Suprapubic skin (tissue), 4 donors: ENCODE results near the gene SPATA32. TPM values are rescaled to one million over a fixed set of nuclear protein-coding genes. Genes with fewer than 3 reads are reported as not detected.

Experiments used
- DNase-seq, 2 donors: peaks; one replicate each; pipeline ENCODE4 v3.0.0-alpha.2; 2019; ENCODE audit warnings: low spot score in 2 of 2
- H3K27ac ChIP-seq: fragments of 200-600 bp; sonication (generic); one replicate; pipeline ENCODE4 v1.5.1; 2019
- H3K27me3 ChIP-seq: fragments of 200-600 bp; sonication (generic); one replicate; pipeline ENCODE4 v1.5.1; 2019
- H3K36me3 ChIP-seq: fragments of 200-600 bp; sonication (generic); one replicate; pipeline ENCODE4 v1.5.1; 2019
- H3K4me1 ChIP-seq: fragments of 200-600 bp; sonication (generic); one replicate; pipeline ENCODE4 v1.5.1; 2019
- H3K4me3 ChIP-seq: fragments of 200-600 bp; sonication (generic); one replicate; pipeline ENCODE4 v1.5.1; 2019; ENCODE audit warnings: mild to moderate bottlenecking
- H3K9me3 ChIP-seq: fragments of 200-600 bp; sonication (generic); one replicate; pipeline ENCODE4 v1.5.1; 2019
- EP300 ChIP-seq: sonication (generic); formaldehyde crosslinking; IDR thresholded peaks from one replicate; pipeline ENCODE4 v1.6.1; 2017; ENCODE audit warnings: antibody characterized with exemption
- POLR2A ChIP-seq, 2 donors: fragments of 450-650 bp; IDR thresholded peaks; one replicate each; pipeline ENCODE4 v1.6.1; 2017; ENCODE audit warnings: antibody characterized with exemption in 2 of 2, mild to moderate bottlenecking in 2 of 2, moderate library complexity in 2 of 2
- POLR2AphosphoS5 ChIP-seq, 3 donors: sonication (generic); formaldehyde crosslinking; IDR thresholded peaks; one replicate each; pipeline ENCODE4 v1.6.1; 2017; ENCODE audit warnings: antibody characterized with exemption in 3 of 3
- WGBS: methylation state at CpG from one replicate; pipeline ENCODE4 v1.1.5; 2018; 5-methylcytosine and 5-hydroxymethylcytosine counted together
- total RNA-seq, 4 donors: library from RNA; depleted of rRNA; stranded (reverse); fragments of >200 nt; gene quantifications; one replicate each; pipeline ENCODE4 v1.1.0, GENCODE V29; 2016
- TF ChIP-seq, protein P1 (sequence below), 2 donors: fragments of 200-600 bp in 1 of 2; fragments of 450-650 bp in 1 of 2; sonication (generic) in 1 of 2; IDR thresholded peaks; one replicate each; pipeline ENCODE4 v1.5.1; 2016 to 2019; ENCODE audit warnings: antibody characterized with exemption in 2 of 2, mild to moderate bottlenecking in 1 of 2, moderate library complexity in 1 of 2

SPATA32 gene
- total RNA-seq, 4 donors from 2014 or later: not detected

DNA sequence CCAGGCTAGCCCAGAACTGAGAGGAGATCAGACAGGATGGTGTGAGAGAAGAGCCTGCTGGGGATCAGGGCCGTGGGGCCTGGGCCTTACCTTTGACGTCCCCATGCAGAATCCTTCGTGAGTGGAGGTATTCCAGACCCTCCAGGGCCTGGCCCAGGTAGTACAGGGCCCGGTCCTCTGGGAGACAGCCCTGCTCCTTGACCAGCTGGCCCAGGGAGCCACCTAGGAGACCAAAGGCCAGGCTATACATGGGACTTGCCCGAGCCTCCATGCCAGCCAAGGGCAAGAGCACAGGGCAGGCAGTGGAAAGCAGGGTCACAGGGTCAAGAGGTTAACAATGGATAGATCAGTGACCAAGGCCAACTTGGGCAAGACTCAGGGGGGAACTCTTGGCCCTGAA, 12.1 kb upstream of the SPATA32 start:
- TF ChIP-seq, protein P1, sequence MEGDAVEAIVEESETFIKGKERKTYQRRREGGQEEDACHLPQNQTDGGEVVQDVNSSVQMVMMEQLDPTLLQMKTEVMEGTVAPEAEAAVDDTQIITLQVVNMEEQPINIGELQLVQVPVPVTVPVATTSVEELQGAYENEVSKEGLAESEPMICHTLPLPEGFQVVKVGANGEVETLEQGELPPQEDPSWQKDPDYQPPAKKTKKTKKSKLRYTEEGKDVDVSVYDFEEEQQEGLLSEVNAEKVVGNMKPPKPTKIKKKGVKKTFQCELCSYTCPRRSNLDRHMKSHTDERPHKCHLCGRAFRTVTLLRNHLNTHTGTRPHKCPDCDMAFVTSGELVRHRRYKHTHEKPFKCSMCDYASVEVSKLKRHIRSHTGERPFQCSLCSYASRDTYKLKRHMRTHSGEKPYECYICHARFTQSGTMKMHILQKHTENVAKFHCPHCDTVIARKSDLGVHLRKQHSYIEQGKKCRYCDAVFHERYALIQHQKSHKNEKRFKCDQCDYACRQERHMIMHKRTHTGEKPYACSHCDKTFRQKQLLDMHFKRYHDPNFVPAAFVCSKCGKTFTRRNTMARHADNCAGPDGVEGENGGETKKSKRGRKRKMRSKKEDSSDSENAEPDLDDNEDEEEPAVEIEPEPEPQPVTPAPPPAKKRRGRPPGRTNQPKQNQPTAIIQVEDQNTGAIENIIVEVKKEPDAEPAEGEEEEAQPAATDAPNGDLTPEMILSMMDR (IDR thresholded peaks at IDR 0.05): no peak
- TF ChIP-seq EP300 (no peak), POLR2AphosphoS5 (IDR thresholded peaks at IDR 0.05) (no peak), POLR2A (IDR thresholded peaks at IDR 0.05) (no peak)
- Histone ChIP-seq H3K36me3 (peaks cover 54% of the 10 kb centered on the region), H3K9me3 (no peaks in the 10 kb centered on the region), H3K4me3 (no peak overlapping the region), H3K4me1 (peaks cover 26% of the 10 kb centered on the region), H3K27ac (no peak overlapping the region), H3K27me3 (no peaks in the 10 kb centered on the region)
- WGBS: no CpG with 5 or more reads among the region's 5 CpGs
- DNase-seq: peak in 1 of 2 donors; percentile 54

DNA sequence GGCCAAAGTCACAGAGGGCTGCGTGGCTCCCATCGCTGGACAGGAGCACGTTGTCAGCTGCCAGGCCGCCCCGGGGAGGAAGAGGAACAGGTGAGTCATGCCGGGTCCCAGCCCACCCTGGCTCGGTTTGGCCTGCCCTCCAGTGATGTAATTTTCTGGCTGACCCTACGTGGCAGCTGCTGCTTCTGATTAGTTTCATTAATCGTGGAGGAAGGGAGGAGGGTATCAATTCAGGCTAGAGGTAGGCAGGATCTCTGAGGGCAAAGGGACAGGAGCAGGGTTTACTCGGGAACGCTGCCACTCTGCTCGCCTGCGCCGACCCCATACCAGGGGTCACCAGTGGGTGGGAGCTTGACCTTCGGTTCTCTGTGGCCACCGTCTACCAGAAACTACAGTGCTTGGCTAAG, 11.7 kb upstream of the SPATA32 start:
- Histone ChIP-seq H3K27ac (no peak overlapping the region), H3K36me3 (peaks cover 59% of the 10 kb centered on the region), H3K4me3 (no peak overlapping the region), H3K4me1 (peaks cover 21% of the 10 kb centered on the region), H3K9me3 (no peaks in the 10 kb centered on the region), H3K27me3 (no peaks in the 10 kb centered on the region)
- 65% methylated on average over 9 of the region's 16 CpGs for WGBS
- TF ChIP-seq, protein P1 (IDR thresholded peaks at IDR 0.05): no peak
- TF ChIP-seq POLR2AphosphoS5 (IDR thresholded peaks at IDR 0.05): no peak
- TF ChIP-seq POLR2A (IDR thresholded peaks at IDR 0.05): no peak
- no peak for TF ChIP-seq EP300
- peak in 1 of 2 donors; percentile 74 for DNase-seq

DNA sequence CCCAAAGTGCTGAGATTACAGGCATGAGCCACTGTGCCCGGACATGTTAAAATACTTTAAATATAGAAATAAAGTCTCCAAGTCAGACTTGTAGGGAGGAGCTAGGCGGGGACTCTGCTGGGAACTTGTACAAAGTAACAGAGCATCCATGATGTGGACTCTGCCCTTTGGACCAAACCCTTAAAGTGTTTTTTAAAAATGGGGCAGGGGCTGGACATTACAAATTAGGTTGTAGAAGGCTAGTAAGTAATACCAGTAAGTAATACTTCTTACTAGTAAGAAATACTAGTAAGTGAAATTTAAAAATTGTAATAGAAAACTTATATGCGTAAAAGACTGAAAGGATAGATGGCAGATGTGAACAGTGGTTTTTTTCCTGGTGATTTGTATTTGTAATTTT, 9.7 kb upstream of the SPATA32 start:
- H3K27ac ChIP-seq: no peak overlapping the region
- H3K9me3 ChIP-seq: no peaks in the 10 kb centered on the region

DNA sequence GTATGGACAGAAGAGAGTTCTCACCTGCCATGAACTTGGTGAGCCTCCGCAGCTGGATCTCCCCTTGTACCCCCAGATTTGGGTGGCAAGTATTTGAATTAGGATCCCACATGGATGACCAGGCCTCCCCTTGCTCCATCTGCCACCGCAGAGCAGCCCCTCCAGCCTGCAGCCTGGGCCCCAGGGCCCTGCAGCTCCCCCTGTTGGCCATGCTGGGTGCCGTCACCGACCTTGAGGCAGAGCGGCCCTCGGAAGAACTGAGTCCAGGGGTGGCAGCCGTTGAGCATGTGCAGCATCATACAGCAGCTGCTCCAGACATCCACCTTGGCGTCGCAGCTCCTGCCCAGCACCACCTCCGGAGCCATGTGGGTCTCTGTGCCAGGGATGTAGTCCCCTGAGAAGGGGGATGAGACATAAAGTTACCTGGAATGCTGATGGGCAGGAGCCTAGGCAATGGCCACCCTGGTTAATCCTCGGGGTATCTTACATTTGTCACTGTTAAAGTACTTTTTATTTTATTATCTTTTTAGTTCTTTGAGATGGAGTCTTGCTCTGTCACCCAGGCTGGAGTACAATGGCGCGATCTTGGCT, 9.0 kb upstream of the SPATA32 start:
- H3K27ac ChIP-seq: no peak overlapping the region
- no peak overlapping the region for H3K4me3 ChIP-seq
- no peaks in the 10 kb centered on the region for H3K27me3 ChIP-seq
- peak in 1 of 2 donors; percentile 56 for DNase-seq
- TF ChIP-seq POLR2AphosphoS5 (IDR thresholded peaks at IDR 0.05): no peak
- TF ChIP-seq, protein P1 (IDR thresholded peaks at IDR 0.05): peak in 1 of 2 donors; percentile 45
- TF ChIP-seq POLR2A (IDR thresholded peaks at IDR 0.05): no peak
- no peak for TF ChIP-seq EP300
- WGBS: 88% methylated on average over 12 of the region's 13 CpGs
- H3K9me3 ChIP-seq: no peaks in the 10 kb centered on the region
- peaks cover 6% of the 10 kb centered on the region for H3K4me1 ChIP-seq
- H3K36me3 ChIP-seq: peaks cover 85% of the 10 kb centered on the region

More for the DNA sequence above, 9.7 kb upstream of the SPATA32 start:
- TF ChIP-seq POLR2AphosphoS5 (IDR thresholded peaks at IDR 0.05) (no peak), EP300 (no peak), POLR2A (IDR thresholded peaks at IDR 0.05) (no peak)
- TF ChIP-seq, protein P1 (IDR thresholded peaks at IDR 0.05): no peak
- peak in 1 of 2 donors; percentile 37 for DNase-seq
- H3K36me3 ChIP-seq: peaks cover 78% of the 10 kb centered on the region
- no peak overlapping the region for H3K4me3 ChIP-seq
- 87% methylated on average over 3 of the region's 3 CpGs for WGBS
- peaks cover 6% of the 10 kb centered on the region for H3K4me1 ChIP-seq
- no peaks in the 10 kb centered on the region for H3K27me3 ChIP-seq

DNA sequence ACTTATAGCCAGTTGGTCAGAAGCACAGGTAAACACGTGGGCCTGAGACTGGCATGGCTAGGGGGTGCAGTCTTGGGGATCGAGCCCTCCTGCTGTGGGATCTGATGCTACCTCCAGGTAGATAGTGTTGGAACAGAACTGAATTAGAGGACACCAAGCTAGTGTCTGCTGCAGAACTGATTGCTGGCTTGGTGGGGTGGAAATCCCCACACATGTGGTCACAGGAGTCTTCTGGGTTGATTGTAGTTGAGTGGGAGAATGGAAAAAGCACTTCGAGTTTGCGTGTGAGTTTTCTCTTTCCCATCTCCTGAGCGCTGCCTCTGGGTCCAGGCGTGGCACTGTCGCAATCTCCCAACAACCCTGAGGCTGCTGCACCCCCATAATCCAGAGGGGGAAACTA, 8.0 kb upstream of the SPATA32 start:
- H3K4me3 ChIP-seq: no peak overlapping the region
- no peaks in the 10 kb centered on the region for H3K9me3 ChIP-seq
- H3K27me3 ChIP-seq: no peaks in the 10 kb centered on the region
- H3K27ac ChIP-seq: no peak overlapping the region
- 74% methylated on average over 5 of the region's 7 CpGs for WGBS
- peaks cover 95% of the 10 kb centered on the region for H3K36me3 ChIP-seq
- H3K4me1 ChIP-seq: peaks cover 6% of the 10 kb centered on the region
- TF ChIP-seq POLR2A (IDR thresholded peaks at IDR 0.05): no peak
- no peak for TF ChIP-seq POLR2AphosphoS5 (IDR thresholded peaks at IDR 0.05)
- no peak for TF ChIP-seq EP300
- no peak for DNase-seq
